Measurements from ENCODE around the gene ADRA2B.

ADRA2B gene

GRCh38 chr2:96137321-96138178 is 21.2 kb upstream of the ADRA2B start:
- DNase-seq (ENCODE audit: low read depth), result no peak

DNA sequence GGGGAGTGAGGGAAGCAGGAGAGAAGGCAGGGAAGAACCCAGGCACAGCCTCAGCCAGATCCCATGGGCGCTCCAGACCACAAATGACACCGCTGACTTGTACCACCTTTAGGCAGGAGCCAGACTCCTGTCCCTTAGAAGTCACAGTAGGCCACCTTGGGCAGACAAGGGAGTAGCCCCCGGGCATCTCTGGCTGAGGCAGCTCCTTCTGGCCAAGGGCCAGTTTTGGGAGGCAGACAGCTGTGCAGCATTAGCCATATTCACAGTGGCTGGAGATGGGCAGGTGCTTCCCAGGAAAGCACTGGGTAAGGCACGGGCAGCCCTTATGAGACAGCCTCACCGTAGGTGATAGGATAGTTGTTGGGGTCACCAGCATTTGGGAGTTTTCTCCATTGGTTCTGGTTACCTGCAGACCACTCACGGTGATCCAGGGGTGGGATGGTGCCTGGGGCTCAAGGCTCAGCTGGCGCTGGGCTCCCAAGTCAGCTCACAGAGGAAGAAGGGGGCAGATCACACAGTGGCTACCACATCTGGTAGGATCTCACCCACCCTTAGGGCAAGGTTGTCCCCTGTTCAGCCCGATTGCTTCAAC is 19.9 kb upstream of the ADRA2B start:
- no peak for DNase-seq (ENCODE audit: low read depth)

DNA sequence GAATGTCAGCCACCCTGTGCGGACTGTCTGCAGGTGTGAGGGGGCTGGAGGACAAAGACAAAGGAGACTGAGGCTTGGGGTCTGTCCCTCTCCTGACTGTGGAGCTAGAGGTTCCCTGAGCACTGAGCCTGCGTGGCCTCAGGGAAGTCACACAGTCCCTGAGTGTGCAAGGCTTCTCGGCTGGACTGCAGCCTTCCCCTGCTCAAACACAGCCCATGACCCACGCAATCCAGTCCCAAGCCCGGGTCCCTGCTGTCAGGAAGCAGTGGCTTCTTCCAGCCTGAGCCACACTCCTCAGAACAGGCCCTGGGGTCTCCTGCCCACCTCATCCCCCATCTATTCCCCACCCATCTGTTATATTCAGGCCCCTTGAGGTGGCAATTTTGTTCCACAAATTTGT is 19.2 kb upstream of the ADRA2B start:
- DNase-seq (ENCODE audit: low read depth), result no peak

- DNase-seq (ENCODE audit: low read depth), result no peak
Observed at GRCh38 chr2:96135171-96135570, 18.8 kb upstream of the ADRA2B start.

DNA sequence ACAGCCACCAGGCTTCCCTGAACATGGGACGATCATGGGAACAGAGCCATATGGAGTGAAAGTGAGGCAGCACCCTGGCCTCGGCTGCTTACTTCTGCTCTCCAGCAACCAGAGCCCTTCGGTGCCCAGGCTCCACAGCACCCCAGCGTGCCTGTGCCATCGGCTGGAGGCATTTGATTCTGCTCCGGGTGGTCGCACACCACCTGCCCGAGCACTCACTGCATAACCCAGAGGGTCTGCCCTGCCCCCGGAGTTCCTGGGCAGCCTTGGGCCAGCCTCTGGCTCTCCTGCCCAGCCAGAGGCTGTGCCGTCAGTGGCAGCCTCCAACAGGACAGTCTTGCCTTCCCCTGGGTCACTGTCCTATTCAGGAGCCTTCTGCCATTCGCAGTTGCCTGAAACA is 18.1 kb upstream of the ADRA2B start:
- DNase-seq (ENCODE audit: low read depth), result no peak

DNA sequence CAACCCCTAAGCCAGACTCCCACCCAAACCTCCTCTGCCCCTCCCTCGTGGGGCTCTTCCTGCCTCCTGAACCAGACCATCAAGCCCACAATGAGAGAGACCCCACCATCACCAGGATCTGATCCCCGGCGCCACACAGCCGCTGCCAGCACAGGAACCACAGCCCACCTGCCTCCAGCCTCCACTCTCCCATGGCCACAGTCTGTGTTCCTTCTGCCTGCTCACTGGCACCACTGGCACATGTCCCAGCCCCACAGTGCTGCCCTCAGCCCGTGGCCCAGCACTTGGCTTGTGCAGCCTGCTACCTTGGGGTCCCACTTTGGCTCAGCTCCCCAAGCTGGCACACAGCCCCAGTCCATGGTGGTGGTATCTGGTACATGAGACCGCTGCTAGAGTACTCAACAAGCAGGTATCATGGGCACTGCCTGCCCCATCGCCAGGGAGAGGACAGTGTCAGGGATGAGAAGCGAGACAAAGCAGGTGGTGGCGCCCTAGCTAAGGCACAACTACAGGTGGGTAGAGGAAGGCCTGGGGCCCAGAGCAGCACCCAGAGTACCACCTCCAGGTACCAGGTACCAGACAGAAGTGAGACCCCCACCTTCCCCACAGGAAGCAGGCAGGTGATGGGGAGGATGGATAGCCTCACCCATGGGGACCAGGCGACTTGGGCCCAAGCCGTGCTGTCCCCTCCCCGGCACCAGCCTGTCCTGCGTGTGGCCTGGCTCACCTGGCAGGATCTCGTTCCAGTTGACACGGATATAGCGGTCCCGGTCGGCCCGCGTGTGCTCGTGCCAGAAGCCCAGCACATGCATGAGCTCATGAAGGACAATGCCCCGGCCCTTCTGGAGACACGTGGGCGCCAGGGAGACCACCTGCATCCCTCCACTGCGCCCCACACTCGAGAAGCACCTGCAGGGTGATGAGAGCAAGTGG is 15.7 kb upstream of the ADRA2B start:
- DNase-seq (ENCODE audit: low read depth), result no peak

GRCh38 chr2:96131152-96131812 is 14.9 kb upstream of the ADRA2B start:
- no peak for DNase-seq (ENCODE audit: low read depth)

- no peak for DNase-seq (ENCODE audit: low read depth)
Observed at GRCh38 chr2:96130483-96130882, 14.1 kb upstream of the ADRA2B start.

GRCh38 chr2:96129528-96130120 is 13.3 kb upstream of the ADRA2B start:
- no peak for DNase-seq (ENCODE audit: low read depth)

- DNase-seq (ENCODE audit: low read depth), result no peak
Observed at GRCh38 chr2:96128456-96128855, 12.1 kb upstream of the ADRA2B start.

- DNase-seq (ENCODE audit: low read depth), result no peak
Observed at GRCh38 chr2:96124406-96125265, 8.3 kb upstream of the ADRA2B start.

DNA sequence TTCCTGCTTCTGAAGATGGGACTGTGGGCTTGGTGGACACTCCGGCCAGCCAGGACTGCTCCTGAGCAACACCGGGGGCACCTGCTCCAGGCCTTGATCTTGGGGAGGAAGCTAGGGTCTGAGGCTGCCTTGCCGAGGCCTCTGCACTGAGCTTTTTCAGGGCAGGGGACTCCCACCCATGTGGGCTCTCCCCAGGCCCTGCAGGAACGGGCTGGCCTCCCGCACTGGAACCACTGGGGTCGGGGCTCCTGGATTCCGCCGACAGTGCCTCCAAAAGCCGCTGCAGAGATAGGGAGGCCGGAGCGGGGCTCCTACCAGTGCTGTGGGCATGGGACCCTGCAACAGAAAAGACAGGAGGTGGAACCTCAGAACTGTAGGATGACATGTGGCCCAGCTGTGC is 7.6 kb upstream of the ADRA2B start:
- no peak for DNase-seq (ENCODE audit: low read depth)

GRCh38 chr2:96123290-96123689 is 6.9 kb upstream of the ADRA2B start:
- no peak for DNase-seq (ENCODE audit: low read depth)

- no peak for DNase-seq (ENCODE audit: low read depth)
Observed at GRCh38 chr2:96122391-96122790, 6.0 kb upstream of the ADRA2B start.

GRCh38 chr2:96121414-96121813 is 5.0 kb upstream of the ADRA2B start:
- no peak for DNase-seq (ENCODE audit: low read depth)

- DNase-seq (ENCODE audit: low read depth), result no peak
Observed at GRCh38 chr2:96120991-96121390, 4.6 kb upstream of the ADRA2B start.

DNA sequence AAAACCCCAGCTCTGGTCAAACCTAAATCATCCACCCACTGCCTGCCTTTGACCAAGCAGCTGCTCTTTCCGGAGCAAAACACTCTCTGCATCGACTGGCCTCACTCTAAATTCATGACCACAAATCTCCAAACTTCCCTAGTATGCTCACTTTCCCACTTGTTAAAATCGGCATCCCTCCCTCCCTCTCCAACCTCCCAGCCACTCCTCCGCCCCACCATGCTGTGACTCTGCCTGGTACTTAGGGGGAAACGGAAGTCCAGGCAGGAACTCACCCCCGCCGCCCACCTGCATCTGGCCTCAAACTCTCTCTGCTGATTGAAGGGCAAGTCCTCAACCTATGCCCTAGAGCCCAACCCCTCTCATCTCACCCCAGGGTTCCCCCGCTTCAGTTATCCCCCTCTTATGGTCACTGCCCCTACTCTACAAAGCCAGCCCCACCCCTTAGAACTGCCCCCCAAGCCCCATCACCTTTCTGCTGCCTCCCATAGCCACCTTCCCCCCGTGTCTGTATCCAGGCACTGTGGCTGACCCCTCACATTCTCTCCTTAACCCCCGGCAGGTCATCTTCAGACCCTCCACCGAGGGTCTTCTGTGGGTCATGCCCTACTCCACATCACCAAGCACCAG is 3.8 kb upstream of the ADRA2B start:
- DNase-seq (ENCODE audit: low read depth), result no peak

- no peak for DNase-seq (ENCODE audit: low read depth)
Observed at GRCh38 chr2:96119389-96119751, 3.0 kb upstream of the ADRA2B start.

GRCh38 chr2:96118698-96119388 is 2.5 kb upstream of the ADRA2B start:
- DNase-seq (ENCODE audit: low read depth), result no peak
